Motor neuron (in vitro differentiated cells): ENCODE measurements around the gene RPL31. TPM values are rescaled to one million over a fixed set of nuclear protein-coding genes. Genes with fewer than 3 reads are reported as not detected.

Experiments
- ATAC-seq, 8 experiments: fragments of 200-7000 bp; cut with Tn5 transposase; replicated peaks in 6 of 8; 2 replicates each; pipeline ENCODE4 v1.8.0; 2021; ENCODE audit warnings: mild to moderate bottlenecking in 8 of 8, moderate library complexity in 8 of 8
- H3K27ac ChIP-seq, 2 donors: fragments of 250-450 bp; sonication (Bioruptor Pico); 2 replicates each; pipeline ENCODE4 v1.9.0; 2021; ENCODE audit warnings: antibody characterized with exemption in 2 of 2, mild to moderate bottlenecking in 2 of 2, moderate library complexity in 1 of 2
- H3K4me1 ChIP-seq, 2 donors: fragments of 250-450 bp; sonication (Bioruptor Pico); replicated peaks in 1 of 2; 2 replicates each; pipeline ENCODE4 v1.6.1; 2021; ENCODE audit warnings: antibody characterized with exemption in 2 of 2, mild to moderate bottlenecking in 2 of 2, moderate library complexity in 1 of 2
- H3K4me3 ChIP-seq, 5 donors: fragments of 250-450 bp; sonication (Bioruptor Pico); 2 replicates each; pipeline ENCODE4 v1.9.0; 2021; ENCODE audit warnings: antibody characterized with exemption in 5 of 5, mild to moderate bottlenecking in 5 of 5, moderate library complexity in 4 of 5
- WGBS, 10 experiments: fragments of 450-650 bp; shearing (Covaris generic); methylation state at CpG; one replicate each; pipeline ENCODE4 v1.0.0; 2022; 5-methylcytosine and 5-hydroxymethylcytosine counted together
- in situ Hi-C, 9 experiments: fragments of 400-800 bp; cut with MboI; loops; one replicate each; pipeline ENCODE4 v1.15.0; 2021; ENCODE audit warnings: low sequenced_read_pairs in 9 of 9, low pct_unique_long_range_greater_than_20kb in 2 of 9; ENCODE audit not compliant: unreplicated experiment in 9 of 9
- total RNA-seq, 8 experiments: library from RNA; unstranded; fragments of 300-600 nt; gene quantifications; 2 replicates each; pipeline versions ENCODE4 v1.2.3 to v1.2.4, GENCODE V29; 2022

Gene RPL31
- total RNA-seq, 8 experiments from 2014 or later = 1,777 to 4,126 (median 2,476) TPM

DNA sequence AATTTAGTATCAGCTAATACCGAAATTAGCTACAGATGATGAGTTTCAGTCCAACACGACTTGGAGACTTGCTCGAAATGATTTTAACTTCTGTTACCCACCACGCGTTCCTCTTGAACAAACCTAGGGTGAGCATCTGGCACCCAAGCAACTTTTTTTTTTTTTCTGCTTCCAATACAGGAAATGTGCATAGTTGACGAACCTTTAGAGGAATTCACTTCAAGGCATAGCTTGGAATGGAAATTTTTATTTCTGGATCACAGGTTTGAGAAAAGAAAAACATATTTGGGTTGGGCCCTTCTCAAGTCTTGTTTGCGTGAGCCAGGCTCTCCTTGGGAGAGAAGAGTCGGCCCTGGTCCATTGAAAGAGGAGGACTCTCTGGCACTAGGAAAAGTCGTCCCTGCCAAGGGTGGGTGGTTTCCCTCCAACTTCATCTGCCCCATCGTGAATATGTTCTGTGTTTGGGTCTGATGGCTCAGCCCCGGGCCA, 37.4 kb upstream of the RPL31 start:
- Histone ChIP-seq H3K27ac (no peak overlapping the region), H3K4me1 (peaks cover 0 to 8% of the 10 kb centered on the region in 2 donors), H3K4me3 (no peak overlapping the region)
- in situ Hi-C loops = no loop called here
- ATAC-seq = peak in 3 of 8 experiments; percentile 64 to 81 (median 77)
- 19 to 90% (median 73%) methylated on average over 1 to 11 of the region's 11 CpGs for WGBS, 10 experiments

DNA sequence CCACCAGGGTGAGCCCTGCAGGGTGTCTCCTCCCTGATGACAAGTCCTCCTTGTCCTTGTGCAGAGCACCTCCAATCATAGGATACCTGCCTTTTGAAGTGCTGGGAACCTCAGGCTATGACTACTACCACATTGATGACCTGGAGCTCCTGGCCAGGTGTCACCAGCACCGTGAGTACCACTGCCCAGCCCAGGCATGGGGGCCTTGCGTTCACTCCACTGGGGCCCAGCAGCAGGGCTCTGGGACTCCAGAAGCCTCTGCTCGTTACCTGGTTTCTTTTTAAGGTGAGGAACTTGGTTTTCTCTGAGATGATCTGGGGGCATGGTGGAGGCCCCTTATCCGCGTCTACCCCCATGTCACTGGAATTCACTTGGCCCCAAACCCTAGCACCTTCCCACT, 36.5 kb upstream of the RPL31 start:
- ATAC-seq = no peak
- WGBS, 10 experiments = 94 to 100% (median 100%) methylated on average over 1 to 3 of the region's 5 CpGs; no CpG with 5 or more reads in 5 of the 10 experiments
- in situ Hi-C loops = no loop called here
- H3K4me3 ChIP-seq = no peak overlapping the region
- H3K4me1 ChIP-seq = peaks cover 0 to 8% of the 10 kb centered on the region in 2 donors
- H3K27ac ChIP-seq = no peak overlapping the region

DNA sequence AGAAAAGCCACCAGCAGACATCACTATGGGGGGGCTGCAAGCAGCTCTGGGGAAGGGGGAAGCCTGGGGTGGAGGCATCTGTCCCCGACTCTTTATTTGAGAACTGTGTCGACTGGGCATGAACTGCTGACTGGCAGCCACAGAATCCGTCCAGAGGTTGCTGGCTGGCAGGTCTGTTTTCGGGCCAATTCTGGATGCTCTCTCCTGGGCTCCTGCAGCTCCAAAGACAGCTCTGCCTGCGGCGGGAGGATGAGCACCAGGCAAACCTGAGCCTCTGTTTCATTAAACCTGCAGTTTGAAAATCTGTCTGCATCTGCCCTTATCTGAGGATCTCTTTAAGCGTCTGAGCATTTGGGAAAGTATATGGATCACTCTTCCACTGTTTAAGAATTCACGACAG, 34.4 kb upstream of the RPL31 start:
- Histone ChIP-seq H3K4me3 (no peak overlapping the region), H3K27ac (no peak overlapping the region), H3K4me1 (peaks cover 0 to 8% of the 10 kb centered on the region in 2 donors)
- no peak for ATAC-seq
- in situ Hi-C loops = no loop called here
- WGBS, 10 experiments = 57 to 100% (median 94%) methylated on average over 1 to 4 of the region's 8 CpGs; no CpG with 5 or more reads in 2 of the 10 experiments

DNA sequence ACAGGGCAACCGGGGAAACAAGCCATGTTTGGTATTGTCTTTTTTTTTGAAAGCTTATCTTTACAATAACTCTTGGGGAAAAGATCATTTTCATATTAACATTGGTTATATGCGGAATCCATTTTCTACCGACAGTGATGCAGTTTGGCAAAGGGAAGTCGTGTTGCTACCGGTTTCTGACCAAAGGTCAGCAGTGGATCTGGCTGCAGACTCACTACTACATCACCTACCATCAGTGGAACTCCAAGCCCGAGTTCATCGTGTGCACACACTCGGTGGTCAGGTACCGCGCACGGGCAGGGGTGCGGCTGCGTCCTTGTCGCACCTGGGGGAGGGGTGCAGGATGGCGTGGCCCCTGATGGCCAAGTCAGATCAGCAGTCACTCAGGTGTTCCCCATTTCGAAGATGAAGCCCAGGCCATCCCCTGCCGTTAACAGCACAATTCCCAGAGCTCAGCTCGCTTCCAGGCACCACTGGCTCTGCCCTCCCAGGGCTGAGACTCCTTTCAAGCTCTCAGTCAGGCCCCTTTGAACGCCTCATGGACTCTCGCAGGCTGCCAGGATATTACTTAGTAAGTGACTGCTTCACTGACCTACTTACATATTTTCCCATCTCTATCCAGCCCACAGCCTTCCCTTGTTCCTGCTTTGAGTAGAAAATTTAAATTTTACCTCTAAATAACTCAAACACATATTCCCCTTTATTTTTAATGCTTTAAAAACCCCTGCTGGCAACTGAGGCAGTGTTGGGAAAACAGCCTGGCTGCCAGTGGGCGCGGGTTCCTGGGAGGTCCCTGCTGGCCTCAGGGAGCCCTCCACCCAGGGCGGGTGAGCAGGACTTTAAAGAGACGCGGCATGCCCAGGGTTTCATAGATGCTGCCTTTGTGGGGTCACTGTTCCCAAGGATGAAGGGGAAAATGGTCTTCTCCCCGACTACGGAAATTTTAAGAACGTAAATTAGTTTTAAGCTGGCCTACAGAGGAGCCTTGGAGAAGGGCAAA, 33.6 kb upstream of the RPL31 start:
- no peak for ATAC-seq
- WGBS, 10 experiments = 50 to 100% (median 93%) methylated on average over 1 to 22 of the region's 28 CpGs
- in situ Hi-C loops = no loop called here

DNA sequence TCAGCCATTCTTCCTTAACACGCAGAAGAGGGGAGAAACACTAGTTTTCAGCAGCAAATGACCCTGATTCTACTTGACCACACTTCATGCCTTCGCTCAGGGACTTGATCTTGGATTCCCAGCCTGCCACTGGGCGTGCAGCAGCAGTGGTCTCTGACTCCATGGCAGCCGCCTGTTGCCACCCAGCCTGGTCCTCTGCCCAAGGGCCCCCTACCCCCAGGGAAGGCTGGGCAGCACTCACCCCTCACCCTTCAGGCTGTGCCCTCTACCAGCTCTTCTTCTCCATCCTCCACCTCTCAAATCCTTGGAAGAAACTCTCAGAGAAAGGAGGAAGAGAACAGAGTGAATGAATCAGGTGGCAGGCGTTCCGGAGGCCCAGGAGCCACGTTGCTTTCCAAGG, 32.1 kb upstream of the RPL31 start:
- no peak for ATAC-seq
- Histone ChIP-seq H3K4me3 (no peak overlapping the region), H3K27ac (no peak overlapping the region), H3K4me1 (no peaks in the 10 kb centered on the region)
- in situ Hi-C loops = loop anchor here in 1 of 9 experiments (10.0 kb wide), 1 partner anchor 235 kb away; no protein-coding TSS in a partner anchor
- WGBS, 10 experiments = 60 to 100% (median 96%) methylated on average over 1 to 2 of the region's 7 CpGs; no CpG with 5 or more reads in 4 of the 10 experiments

More for the DNA sequence above, 33.6 kb upstream of the RPL31 start:
- H3K4me3 ChIP-seq = no peak overlapping the region
- H3K4me1 ChIP-seq = peaks cover 0 to 8% of the 10 kb centered on the region in 2 donors
- H3K27ac ChIP-seq = no peak overlapping the region

DNA sequence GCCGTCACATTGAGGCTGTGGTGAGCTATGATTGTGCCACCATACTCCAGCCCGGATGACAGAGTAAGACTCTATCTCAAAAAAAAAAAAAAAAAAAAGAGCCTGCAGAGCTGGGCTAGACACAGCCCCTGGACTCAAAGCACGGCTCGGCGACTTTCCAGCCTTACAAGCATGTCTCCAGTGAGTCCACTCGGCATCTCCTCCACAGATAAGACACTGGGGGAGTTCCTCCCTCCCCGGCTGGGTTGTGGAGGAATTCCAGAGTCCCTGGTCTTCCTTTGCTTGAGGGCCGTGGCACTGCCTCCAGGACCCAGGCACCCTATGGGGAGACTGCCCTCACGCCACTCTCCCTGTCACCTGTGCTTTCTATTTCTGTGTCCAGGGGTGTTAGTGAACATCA, 30.9 kb upstream of the RPL31 start:
- Histone ChIP-seq H3K4me3 (no peak overlapping the region), H3K27ac (no peak overlapping the region), H3K4me1 (no peaks in the 10 kb centered on the region)
- in situ Hi-C loops = loop anchor here in 1 of 9 experiments (10.0 kb wide), 1 partner anchor 236 kb away; no protein-coding TSS in a partner anchor
- WGBS, 10 experiments = 73 to 100% (median 88%) methylated on average over 1 to 8 of the region's 9 CpGs; no CpG with 5 or more reads in 4 of the 10 experiments
- ATAC-seq = no peak

DNA sequence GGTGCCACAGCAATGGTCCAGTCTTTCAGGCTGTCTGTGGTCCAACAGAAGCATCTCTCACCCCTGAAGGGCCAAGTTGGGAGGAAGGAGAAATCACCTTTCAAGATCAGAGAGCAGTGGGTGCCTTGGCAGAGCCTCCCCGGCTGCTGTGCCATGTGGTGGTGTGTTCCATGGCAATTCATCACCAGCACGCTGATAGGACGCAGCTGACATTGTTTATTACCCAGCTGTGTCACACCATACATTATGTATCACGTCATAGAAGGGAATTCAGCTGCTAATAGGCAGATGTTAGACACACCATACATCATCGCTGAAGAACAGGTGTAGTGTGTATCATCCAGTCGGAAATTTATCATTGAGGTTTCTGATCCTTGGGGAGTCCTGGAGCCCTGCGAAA, 29.6 kb upstream of the RPL31 start:
- 80 to 100% (median 88%) methylated on average over 1 to 7 of the region's 7 CpGs; no CpG with 5 or more reads in 3 of the 10 experiments for WGBS, 10 experiments
- no peak for ATAC-seq
- H3K4me3 ChIP-seq = no peak overlapping the region
- in situ Hi-C loops = loop anchor here in 1 of 9 experiments (10.0 kb wide), 1 partner anchor 238 kb away; no protein-coding TSS in a partner anchor
- H3K27ac ChIP-seq = no peak overlapping the region
- H3K4me1 ChIP-seq = peaks cover 0 to 5% of the 10 kb centered on the region in 2 donors

DNA sequence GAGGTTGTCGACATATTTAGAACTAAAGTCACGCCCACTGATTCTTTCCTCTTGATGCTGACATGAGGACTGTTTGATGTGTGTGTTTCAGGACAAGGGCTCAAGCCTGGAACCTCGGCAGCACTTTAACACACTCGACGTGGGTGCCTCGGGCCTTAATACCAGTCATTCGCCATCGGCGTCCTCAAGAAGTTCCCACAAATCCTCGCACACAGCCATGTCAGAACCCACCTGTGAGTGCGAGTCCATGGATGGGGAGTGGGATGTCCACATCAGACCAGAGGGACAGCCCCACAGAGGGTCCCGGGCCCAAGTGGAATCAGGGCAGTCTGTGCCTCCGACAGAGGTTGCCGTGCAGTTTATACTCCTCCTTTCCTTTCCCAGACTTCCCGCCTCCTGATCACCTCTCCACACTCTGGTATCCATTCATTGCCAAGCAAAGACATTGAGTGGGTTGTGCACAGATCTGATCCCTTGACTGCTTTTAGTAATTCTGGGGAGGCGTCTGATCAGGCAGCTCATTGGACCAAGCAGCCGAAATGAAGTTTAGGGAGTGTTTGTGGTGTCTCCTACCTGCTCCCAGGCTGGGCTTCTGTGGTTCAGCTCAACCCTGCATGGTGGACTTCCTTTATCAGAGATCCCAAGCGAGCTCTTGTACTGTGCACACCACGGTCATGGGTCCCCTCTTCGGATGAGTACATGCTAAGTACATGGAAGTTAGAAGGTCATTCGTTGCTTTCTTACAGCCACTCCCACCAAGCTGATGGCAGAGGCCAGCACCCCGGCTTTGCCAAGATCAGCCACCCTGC, 27.2 kb upstream of the RPL31 start:
- H3K4me1 ChIP-seq = peaks cover 0 to 5% of the 10 kb centered on the region in 2 donors
- in situ Hi-C loops = loop anchor here in 6 of 9 experiments (10.0 to 25.0 kb wide), 3 partner anchors 238 to 363 kb away; no protein-coding TSS in a partner anchor
- 75 to 100% (median 93%) methylated on average over 1 to 14 of the region's 22 CpGs; no CpG with 5 or more reads in 1 of the 10 experiments for WGBS, 10 experiments
- no peak overlapping the region for H3K4me3 ChIP-seq
- no peak overlapping the region for H3K27ac ChIP-seq
- no peak for ATAC-seq

DNA sequence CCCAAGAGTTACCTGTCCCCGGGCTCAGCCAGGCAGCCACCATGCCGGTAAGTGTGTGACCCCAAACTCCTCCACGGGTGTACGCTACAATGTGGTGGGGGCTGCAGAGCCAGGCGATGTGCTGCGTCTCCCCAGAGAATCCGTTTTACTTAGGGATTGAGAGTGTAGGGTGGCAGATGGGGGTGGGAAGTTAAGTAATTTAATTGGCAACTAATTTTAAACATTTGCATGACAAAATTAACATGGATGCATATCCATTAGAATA, 26.6 kb upstream of the RPL31 start:
- peaks cover 0 to 5% of the 10 kb centered on the region in 2 donors for H3K4me1 ChIP-seq
- no peak overlapping the region for H3K27ac ChIP-seq
- 60 to 100% (median 100%) methylated on average over 1 to 5 of the region's 7 CpGs; no CpG with 5 or more reads in 4 of the 10 experiments for WGBS, 10 experiments
- no peak for ATAC-seq
- in situ Hi-C loops = loop anchor here in 6 of 9 experiments (10.0 to 25.0 kb wide), 3 partner anchors 238 to 363 kb away; no protein-coding TSS in a partner anchor
- H3K4me3 ChIP-seq = no peak overlapping the region

DNA sequence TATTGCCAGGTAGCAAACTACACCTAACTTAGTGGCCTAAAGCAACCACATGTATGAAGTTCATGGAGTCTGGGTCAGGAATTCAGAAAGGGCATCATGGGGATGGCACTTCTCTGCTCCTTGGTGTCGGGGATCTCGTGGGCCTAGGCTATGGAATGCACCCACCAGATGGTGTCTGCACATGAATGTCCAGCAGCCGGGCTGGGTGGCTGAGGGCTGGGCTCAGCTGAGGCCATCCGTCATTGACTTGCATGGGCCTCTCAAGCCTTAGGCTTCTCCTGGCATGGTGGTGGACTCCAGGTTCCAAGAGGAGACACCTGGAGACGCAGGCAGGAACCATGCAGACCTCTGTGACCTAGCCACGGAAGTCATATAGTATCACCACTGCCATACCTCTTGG, 26.0 kb upstream of the RPL31 start:
- in situ Hi-C loops = loop anchor here in 6 of 9 experiments (10.0 to 25.0 kb wide), 3 partner anchors 239 to 364 kb away; no protein-coding TSS in a partner anchor
- WGBS, 10 experiments = 85 to 100% (median 100%) methylated on average over 1 to 4 of the region's 6 CpGs; no CpG with 5 or more reads in 5 of the 10 experiments
- no peak for ATAC-seq

DNA sequence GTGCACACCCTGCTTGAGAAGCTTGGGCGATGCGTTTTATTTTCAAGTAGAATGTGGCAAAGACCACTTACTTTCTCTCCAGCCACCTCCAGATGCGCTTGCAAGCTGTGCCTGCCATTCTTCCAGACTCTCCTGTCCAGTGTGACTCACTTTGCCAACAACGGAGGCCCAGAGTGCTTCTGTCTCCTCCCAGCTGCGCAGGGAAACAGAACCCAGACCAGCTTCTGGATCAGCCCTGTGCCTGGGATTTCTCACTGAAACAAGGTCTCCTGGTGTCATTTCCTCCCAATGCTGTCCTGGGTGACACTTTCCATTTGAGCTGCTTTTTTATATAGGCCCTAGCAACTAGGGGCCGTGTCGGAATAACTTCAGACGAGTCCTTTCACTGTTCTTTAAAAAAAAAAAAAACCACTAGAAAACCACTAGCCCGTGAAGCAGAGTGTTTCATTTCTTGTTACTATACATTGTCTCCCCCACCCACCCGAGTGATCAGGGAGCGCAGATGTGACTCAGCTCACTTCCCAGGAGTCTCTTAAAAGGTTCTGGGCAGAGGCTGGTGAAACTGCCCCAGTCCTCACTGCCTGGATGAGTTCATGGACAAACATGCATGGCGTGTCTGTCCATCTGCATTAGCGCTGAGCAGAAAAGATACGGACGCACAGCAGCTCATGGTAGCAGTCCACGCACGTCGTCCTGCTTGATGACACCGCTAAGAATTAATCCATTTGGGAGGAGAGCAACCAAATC, 25.3 kb upstream of the RPL31 start:
- peak in 5 of 8 experiments; percentile 86 to 95 (median 93) for ATAC-seq
- H3K4me1 ChIP-seq = peaks cover 6 to 12% of the 10 kb centered on the region in 2 donors
- no peak overlapping the region for H3K4me3 ChIP-seq
- in situ Hi-C loops = loop anchor here in 6 of 9 experiments (10.0 to 25.0 kb wide), 3 partner anchors 240 to 365 kb away; no protein-coding TSS in a partner anchor
- H3K27ac ChIP-seq = no peak overlapping the region
- WGBS, 10 experiments = 67 to 100% (median 87%) methylated on average over 1 to 17 of the region's 19 CpGs; no CpG with 5 or more reads in 3 of the 10 experiments

More for the DNA sequence above, 26.0 kb upstream of the RPL31 start:
- Histone ChIP-seq H3K4me3 (no peak overlapping the region), H3K4me1 (peaks cover 2 to 7% of the 10 kb centered on the region in 2 donors), H3K27ac (no peak overlapping the region)

DNA sequence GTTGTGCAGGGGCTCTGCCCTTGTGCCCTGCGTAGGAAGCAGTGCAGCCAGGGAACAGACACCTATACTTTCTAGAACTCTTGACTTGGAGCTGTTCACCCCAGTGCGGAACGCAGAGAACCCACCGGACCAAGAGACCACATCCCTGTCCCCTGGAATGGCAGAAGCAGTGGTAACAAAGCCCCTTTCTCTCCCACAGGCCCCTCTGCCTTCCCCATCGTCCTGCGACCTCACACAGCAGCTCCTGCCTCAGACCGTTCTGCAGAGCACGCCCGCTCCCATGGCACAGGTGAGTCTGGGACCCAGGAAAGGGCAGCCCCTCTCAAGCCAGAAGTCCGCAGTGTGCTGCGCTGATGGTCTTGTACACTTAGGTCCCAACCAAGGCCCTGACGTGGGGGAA, 24.6 kb upstream of the RPL31 start:
- 67 to 100% (median 89%) methylated on average over 1 to 8 of the region's 12 CpGs; no CpG with 5 or more reads in 4 of the 10 experiments for WGBS, 10 experiments
- in situ Hi-C loops = loop anchor here in 6 of 9 experiments (10.0 to 25.0 kb wide), 3 partner anchors 240 to 365 kb away; no protein-coding TSS in a partner anchor
- Histone ChIP-seq H3K27ac (no peak overlapping the region), H3K4me3 (no peak overlapping the region), H3K4me1 (peaks cover 6 to 19% of the 10 kb centered on the region in 2 donors)
- ATAC-seq = no peak
